Tibial nerve (tissue), 4 donors: ENCODE data around the gene PRELP. TPM values are rescaled to one million over a fixed set of nuclear protein-coding genes. Genes with fewer than 3 reads are reported as not detected.
"Not testable (repeated sequence)": the region's sequence is repeated elsewhere in the genome, so short reads cannot be mapped to it uniquely, and the experiment has no call there.

Source experiments
- DNase-seq, 2 donors: peaks; one replicate each; pipeline ENCODE4 v3.0.0-alpha.2; 2019; ENCODE audit warnings: low spot score in 2 of 2
- H3K27ac ChIP-seq, 4 donors: fragments of 200-600 bp; sonication (generic) in 3 of 4; one replicate each; pipeline ENCODE4 v1.5.1; 2017 to 2019; ENCODE audit warnings: mild to moderate bottlenecking in 1 of 4
- H3K27me3 ChIP-seq, 2 donors: fragments of 200-600 bp; sonication (generic) in 1 of 2; one replicate each; pipeline versions ENCODE4 v1.5.1 to v1.6.0; 2017 to 2019
- H3K36me3 ChIP-seq, 3 donors: fragments of 200-600 bp; sonication (generic); one replicate each; pipeline ENCODE4 v1.5.1; 2018 to 2019
- H3K4me1 ChIP-seq, 4 donors: fragments of 200-600 bp; sonication (generic) in 3 of 4; one replicate each; pipeline ENCODE4 v1.5.1; 2017 to 2019
- H3K4me3 ChIP-seq, 4 donors: fragments of 200-600 bp; sonication (generic) in 3 of 4; one replicate each; pipeline ENCODE4 v1.5.1; 2017 to 2019; ENCODE audit warnings: mild to moderate bottlenecking in 1 of 4, moderate library complexity in 1 of 4
- H3K9me3 ChIP-seq, 4 donors: fragments of 200-600 bp; sonication (generic) in 3 of 4; one replicate each; pipeline ENCODE4 v1.5.1; 2017 to 2019
- CTCF ChIP-seq, 5 experiments: fragments of 200-600 bp in 3 of 5; fragments of 450-650 bp in 2 of 5; sonication (generic) in 3 of 5; IDR thresholded peaks; one replicate each; pipeline ENCODE4 v1.5.1; 2016 to 2019; ENCODE audit warnings: antibody characterized with exemption in 5 of 5, mild to moderate bottlenecking in 3 of 5, moderate library complexity in 2 of 5
- EP300 ChIP-seq, 2 donors: sonication (generic); formaldehyde crosslinking; IDR thresholded peaks; one replicate each; pipeline ENCODE4 v1.6.1; 2017; ENCODE audit warnings: antibody characterized with exemption in 2 of 2, mild to moderate bottlenecking in 1 of 2
- POLR2A ChIP-seq, 2 donors: fragments of 450-650 bp; IDR thresholded peaks; one replicate each; pipeline ENCODE4 v1.6.1; 2017; ENCODE audit warnings: antibody characterized with exemption in 2 of 2, mild to moderate bottlenecking in 2 of 2, moderate library complexity in 2 of 2
- WGBS, 2 donors: methylation state at CpG; one replicate each; pipeline ENCODE4 v1.1.5; 2018; 5-methylcytosine and 5-hydroxymethylcytosine counted together
- total RNA-seq, 4 donors: library from RNA; depleted of rRNA; stranded (reverse); fragments of >200 nt; gene quantifications; one replicate each; pipeline ENCODE4 v1.1.0, GENCODE V29; 2016

The PRELP gene
- total RNA-seq, 4 donors from 2014 or later, result 108 to 291 (median 153) TPM

GRCh38 chr1:203441766-203442165 lies 33.8 kb upstream of the PRELP start:
- TF ChIP-seq POLR2A (IDR thresholded peaks at IDR 0.05), result no peak
- TF ChIP-seq EP300 (IDR thresholded peaks at IDR 0.05), result no peak
- no peak for TF ChIP-seq CTCF (IDR thresholded peaks at IDR 0.05)
- H3K27ac ChIP-seq, result peak overlapping the region in 3 of 4 donors; percentile 19 to 58 (median 22)
- H3K4me3 ChIP-seq, result no peak overlapping the region
- H3K9me3 ChIP-seq, result peaks cover 0 to 17% (median 0%) of the 10 kb centered on the region in 4 donors
- DNase-seq, result no peak
- H3K27me3 ChIP-seq, result no peaks in the 10 kb centered on the region
- H3K36me3 ChIP-seq, result no peaks in the 10 kb centered on the region
- H3K4me1 ChIP-seq, result peaks cover 0 to 34% (median 14%) of the 10 kb centered on the region in 4 donors
- WGBS, 2 donors, result 86% methylated on average over 9 of the region's 9 CpGs

DNA sequence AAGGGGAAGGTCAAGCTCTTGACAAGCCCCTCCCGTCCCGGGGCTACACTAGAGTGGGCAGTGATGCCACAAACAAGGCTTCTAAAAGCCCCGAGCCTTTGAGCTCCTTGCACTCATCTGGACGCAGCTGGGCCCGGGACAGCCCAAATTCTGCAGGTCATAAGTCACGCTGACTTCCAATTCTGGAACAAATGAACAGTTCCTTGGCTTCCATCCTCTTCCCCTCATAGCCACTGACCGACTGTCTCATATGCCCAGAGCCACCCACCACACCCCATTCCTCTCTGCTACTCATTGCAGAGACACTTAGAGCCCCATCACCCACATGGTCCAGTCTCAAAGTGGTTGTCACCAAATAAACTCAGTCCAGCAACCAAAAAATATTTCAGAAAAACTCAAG lies 32.8 kb upstream of the PRELP start:
- H3K36me3 ChIP-seq, result no peaks in the 10 kb centered on the region
- no peaks in the 10 kb centered on the region for H3K27me3 ChIP-seq
- H3K4me1 ChIP-seq, result peaks cover 0 to 42% (median 15%) of the 10 kb centered on the region in 4 donors
- peaks cover 0 to 17% (median 0%) of the 10 kb centered on the region in 4 donors for H3K9me3 ChIP-seq
- peak overlapping the region; percentile 11 to 62 (median 36) for H3K27ac ChIP-seq
- no peak for DNase-seq
- no peak for TF ChIP-seq POLR2A (IDR thresholded peaks at IDR 0.05)
- TF ChIP-seq EP300 (IDR thresholded peaks at IDR 0.05), result no peak
- no peak for TF ChIP-seq CTCF (IDR thresholded peaks at IDR 0.05)
- H3K4me3 ChIP-seq, result no peak overlapping the region
- 66 to 69% methylated on average over 7 of the region's 7 CpGs for WGBS, 2 donors

GRCh38 chr1:203443296-203443695 lies 32.3 kb upstream of the PRELP start:
- H3K27me3 ChIP-seq, result no peaks in the 10 kb centered on the region
- H3K36me3 ChIP-seq, result no peaks in the 10 kb centered on the region
- H3K4me1 ChIP-seq, result peaks cover 0 to 47% (median 19%) of the 10 kb centered on the region in 4 donors
- peaks cover 0 to 17% (median 0%) of the 10 kb centered on the region in 4 donors for H3K9me3 ChIP-seq
- no peak overlapping the region for H3K4me3 ChIP-seq
- no peak for DNase-seq
- WGBS, 2 donors, result 81 to 85% methylated on average over 2 of the region's 2 CpGs
- TF ChIP-seq EP300 (IDR thresholded peaks at IDR 0.05) (no peak), POLR2A (IDR thresholded peaks at IDR 0.05) (no peak), CTCF (IDR thresholded peaks at IDR 0.05) (no peak)
- H3K27ac ChIP-seq, result peak overlapping the region in 3 of 4 donors; percentile 15 to 62 (median 58)

DNA sequence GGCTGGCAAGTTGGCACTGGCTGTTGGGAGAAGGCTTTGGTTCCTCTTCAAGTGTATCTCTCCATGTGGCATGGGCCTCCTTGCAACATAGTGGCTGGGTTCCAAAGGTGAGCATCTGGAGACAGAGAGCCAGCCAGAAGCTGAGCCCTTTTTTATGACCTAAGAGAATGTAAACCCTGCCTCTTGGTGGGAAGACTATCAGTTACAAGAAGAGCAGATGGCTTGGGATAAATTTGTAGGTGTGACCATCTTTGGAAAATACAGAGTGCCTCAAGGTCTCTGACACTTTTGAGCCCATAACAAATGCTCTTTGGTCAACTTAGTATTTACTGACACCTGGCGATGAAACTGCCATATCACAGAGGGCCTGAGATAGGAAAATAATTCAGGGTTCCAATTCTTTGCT lies 31.4 kb upstream of the PRELP start:
- Histone ChIP-seq H3K27me3 (no peaks in the 10 kb centered on the region), H3K36me3 (no peaks in the 10 kb centered on the region), H3K4me3 (no peak overlapping the region), H3K4me1 (peaks cover 0 to 52% (median 24%) of the 10 kb centered on the region in 4 donors), H3K9me3 (peaks cover 0 to 17% (median 0%) of the 10 kb centered on the region in 4 donors), H3K27ac (no peak overlapping the region)
- WGBS, 2 donors, result 100% methylated on average over 1 of the region's 1 CpG
- no peak for TF ChIP-seq CTCF (IDR thresholded peaks at IDR 0.05)
- no peak for TF ChIP-seq EP300 (IDR thresholded peaks at IDR 0.05)
- DNase-seq, result no peak

DNA sequence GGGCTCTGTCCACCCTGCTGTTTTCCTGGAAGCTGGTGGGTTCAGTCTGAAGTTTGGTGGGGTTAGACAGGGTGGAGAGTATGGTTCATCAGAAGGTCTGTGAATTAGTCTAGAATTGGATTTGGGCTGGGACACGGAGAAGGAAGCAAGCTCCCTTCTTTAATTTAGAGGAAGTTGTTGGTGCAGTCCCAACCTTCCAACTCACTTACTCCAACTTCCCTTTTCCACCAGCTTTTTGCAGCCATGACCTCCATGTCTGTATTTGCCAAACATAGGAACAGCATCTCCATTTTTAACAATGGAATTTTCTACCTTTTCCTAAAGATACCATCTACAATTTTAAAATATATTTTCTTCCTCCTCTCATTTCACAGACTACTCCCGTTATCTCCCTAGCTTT lies 28.5 kb upstream of the PRELP start:
- TF ChIP-seq EP300 (IDR thresholded peaks at IDR 0.05) (no peak), POLR2A (IDR thresholded peaks at IDR 0.05) (no peak), CTCF (IDR thresholded peaks at IDR 0.05) (no peak)
- Histone ChIP-seq H3K9me3 (peaks cover 0 to 17% (median 0%) of the 10 kb centered on the region in 4 donors), H3K36me3 (no peaks in the 10 kb centered on the region), H3K27ac (peak overlapping the region in 2 of 4 donors; percentile 76 to 87), H3K27me3 (no peaks in the 10 kb centered on the region), H3K4me3 (no peak overlapping the region), H3K4me1 (peaks cover 0 to 60% (median 21%) of the 10 kb centered on the region in 4 donors)
- WGBS, 2 donors, result 83 to 84% methylated on average over 2 of the region's 2 CpGs
- DNase-seq, result no peak

DNA sequence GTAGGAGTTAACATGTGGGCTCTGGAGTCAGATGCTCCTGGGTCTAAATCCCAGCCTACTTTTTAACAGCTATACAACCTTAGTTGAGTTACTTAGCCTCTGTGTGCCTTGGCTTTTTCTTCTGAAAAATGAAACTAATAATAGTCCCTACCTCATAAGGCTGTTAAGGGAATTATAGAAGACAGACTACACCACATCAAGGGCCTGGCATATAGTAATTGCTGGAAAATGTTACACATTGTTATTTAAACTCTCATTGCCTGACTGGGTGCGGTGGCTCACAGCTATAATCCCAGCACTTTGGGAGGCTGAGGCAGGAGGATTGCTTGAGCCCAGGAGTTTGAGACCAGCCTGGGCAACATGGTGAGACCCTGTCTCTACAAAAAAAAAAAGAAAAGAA lies 28.0 kb upstream of the PRELP start:
- H3K27me3 ChIP-seq, H3K4me3 ChIP-seq, H3K36me3 ChIP-seq, DNase-seq: not testable (repeated sequence)
- peak overlapping the region; percentile 61 to 87 (median 71) for H3K27ac ChIP-seq
- WGBS, 2 donors, result 81 to 91% methylated on average over 1 of the region's 1 CpG
- H3K9me3 ChIP-seq, result peaks cover 0 to 17% (median 0%) of the 10 kb centered on the region in 4 donors
- H3K4me1 ChIP-seq, result peaks cover 0 to 61% (median 23%) of the 10 kb centered on the region in 4 donors
